OCI-M2 (cell line): Measurements from ENCODE around the gene TBC1D3G.
"Not testable (repeated sequence)": the region's sequence is repeated elsewhere in the genome, so short reads cannot be mapped to it uniquely, and the experiment has no call there.

Experiments used
- DNase-seq: peaks from one replicate; lab custom pipeline; 2025; ENCODE audit not compliant: unreplicated experiment; lab: John Stamatoyannopoulos, UW

The TBC1D3G gene

DNA sequence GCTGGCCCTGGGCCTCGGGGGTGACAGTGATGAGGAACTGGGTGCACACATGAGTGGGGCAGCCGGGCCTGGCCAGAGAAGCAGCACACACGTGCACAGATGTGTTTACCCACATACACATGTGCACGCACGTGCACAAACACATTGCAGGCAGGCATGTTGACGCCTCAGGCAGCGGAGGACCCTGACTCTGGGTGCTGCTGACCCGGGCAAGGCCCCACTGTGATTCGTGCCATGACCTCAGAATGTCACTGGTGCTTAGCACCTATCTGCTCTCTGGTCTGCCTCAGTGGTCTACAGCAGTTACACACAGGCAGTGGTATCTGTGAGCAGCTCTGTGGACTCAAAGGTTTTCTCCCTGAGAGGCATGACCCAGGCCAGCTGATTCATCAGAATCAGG, at the start of gene TBC1D3G:
Gene TBC1D3G (plus strand): TSS at position 301 of the 400 bp plus-strand sequence. CDS start 1,528 bp downstream, outside the sequence.
- DNase-seq, result not testable (repeated sequence)

DNA sequence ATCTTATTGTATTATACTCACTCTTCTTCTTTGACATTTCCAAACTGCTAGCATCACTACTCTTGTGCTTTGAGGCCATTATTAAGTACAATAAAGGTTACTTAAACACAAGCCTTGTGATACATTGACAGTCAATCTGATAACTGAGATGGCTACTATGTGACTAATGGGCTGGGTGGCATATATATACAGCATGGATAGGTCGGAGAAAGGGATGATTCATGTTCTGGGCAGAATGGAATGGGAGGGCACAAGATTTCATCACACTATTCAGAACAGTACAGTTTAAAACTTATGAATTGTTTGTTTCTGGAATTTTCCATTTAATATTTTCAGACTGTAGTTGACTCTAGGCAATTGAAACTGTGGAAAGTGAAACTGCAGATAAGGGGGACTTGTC, 40.4 kb upstream of the TBC1D3G start:
- DNase-seq, result not testable (repeated sequence)

DNA sequence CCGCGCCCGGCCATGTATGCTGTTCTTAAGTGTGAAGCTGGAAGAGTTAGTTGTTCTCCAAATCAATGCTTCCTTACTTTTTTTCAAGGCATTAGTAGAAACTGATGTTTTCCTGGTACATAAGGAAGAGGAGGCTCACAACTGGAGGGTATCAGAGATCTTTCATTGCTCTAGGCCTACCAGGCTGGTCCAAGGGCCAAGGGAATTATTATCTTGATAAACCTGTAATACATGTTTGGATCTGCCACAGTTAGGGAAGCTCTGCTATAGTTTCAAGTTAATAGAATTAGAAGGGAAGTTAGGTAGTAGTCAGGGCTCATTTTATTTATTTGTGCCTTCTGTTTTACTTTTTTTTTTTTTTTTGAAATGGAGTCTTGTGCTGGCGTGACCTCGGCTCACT, 39.5 kb upstream of the TBC1D3G start:
- DNase-seq, result not testable (repeated sequence)

DNA sequence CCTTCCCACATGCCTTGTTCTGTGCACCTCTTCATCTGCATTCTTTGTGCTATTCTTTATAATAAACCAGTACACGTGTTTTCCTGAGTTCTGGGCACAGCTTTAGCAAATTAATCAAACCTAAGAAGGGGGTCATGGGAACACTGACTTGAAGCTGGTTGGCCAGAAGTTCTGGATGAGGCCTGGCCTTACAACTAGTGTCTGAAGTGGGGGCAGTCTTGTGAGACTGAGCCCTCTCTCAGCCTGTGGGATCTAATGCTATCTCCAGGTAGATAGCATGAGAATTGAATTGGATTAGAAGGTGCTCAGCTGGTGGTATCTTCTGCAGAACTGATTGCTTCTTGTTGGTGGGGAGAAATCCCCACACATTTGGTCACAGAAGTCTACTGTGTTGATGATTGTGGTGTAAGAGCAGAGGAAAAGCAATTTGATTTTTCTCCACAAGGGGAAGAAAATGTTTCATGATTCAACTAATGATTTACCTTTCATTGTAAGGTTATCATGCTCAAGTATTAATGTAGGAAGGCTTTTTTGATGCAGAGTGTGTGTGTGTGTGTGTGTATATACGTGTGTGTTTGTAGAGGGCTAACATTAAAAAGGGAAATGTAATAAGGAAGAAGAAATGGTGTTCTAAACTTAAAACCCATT, 33.6 kb upstream of the TBC1D3G start:
- not testable (repeated sequence) for DNase-seq

DNA sequence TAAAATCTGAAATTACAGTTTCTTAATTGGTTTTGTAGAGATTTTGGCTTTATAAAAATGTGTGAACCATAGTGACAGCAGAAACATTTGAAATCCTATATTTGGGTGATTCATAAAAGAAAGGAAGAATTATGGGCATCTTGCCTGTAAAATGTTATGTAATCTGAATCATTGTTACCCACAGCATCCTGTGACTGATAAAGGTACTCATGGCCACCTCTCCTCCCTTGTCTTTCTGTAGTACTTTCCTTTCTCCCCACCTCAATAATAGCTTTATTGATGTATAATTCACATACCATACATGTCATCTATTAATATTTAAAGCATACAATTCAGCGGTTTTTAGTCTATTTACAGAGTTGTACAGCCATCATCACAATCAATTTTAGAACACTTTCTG, 28.5 kb upstream of the TBC1D3G start:
- DNase-seq, result not testable (repeated sequence)

DNA sequence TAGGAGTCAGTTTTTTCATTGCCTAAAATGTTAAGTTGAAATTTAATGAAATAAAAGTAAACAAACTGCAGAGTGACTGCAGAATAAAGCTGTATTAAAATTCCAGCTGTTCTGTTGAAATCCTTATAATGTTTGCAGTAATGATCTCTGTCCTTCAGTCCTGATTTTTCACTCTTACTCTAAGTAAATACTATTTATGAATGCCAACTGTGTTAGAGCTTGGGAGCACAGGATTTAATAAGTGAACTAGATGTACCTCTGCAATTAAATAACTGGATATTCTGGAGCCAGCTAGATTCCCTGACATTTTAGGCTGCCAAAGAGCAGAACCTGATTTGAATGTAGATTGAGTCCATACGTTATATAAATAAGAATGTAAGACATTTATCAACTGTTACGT, 7.9 kb upstream of the TBC1D3G start:
- not testable (repeated sequence) for DNase-seq

DNA sequence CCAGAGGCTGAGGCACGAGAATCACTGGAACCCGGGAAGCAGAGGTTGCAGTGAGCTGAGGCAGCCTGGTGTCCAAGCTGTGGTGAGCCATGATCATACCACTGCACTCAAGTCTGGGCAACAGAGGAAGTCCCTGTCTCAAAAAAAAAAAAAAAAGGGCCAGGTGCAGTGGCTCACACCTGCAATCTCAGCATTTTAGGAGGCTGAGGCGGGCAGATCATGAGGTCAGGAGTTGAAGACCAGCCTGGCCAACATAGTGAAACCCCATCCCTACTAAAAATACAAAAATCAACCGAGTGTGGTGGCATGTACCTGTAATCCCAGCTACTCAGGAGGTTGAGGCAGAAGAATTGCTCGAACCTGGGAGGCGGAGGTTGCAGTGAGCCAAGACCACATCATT, 38.8 kb downstream of the TBC1D3G start:
- DNase-seq, result not testable (repeated sequence)

DNA sequence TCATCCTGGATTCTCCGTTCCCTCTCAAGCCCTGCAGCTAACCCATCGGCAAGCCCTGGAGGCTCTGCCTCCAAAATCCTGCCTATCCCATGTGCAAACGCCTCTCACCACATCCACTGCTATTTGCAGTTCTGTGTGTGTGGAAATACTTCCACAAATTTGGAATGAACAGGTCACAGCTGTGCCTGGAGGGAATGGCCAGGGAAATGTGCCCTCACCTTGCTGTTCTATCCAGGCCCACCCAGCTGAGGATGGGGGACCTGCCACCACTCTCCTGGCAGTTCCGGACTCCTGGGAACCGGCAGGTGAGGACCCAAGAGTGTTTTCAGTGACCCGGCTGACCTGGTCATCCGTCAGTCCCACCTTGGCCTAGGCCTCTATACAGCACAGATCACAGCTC, 52.3 kb downstream of the TBC1D3G start:
- DNase-seq, result not testable (repeated sequence)
